GM18526 (cell line): ENCODE measurements around the gene PON2.

Experiments used
- POLR2A ChIP-seq: IDR thresholded peaks from 3 replicates; pipeline ENCODE4 v1.6.1; 2011; ENCODE audit not compliant: insufficient read length; ENCODE audit errors: extremely low read depth

PON2 gene

GRCh38 chr7:95467912-95468607 lies 33.2 kb upstream of the PON2 start:
- TF ChIP-seq POLR2A: no peak

GRCh38 chr7:95457947-95458346 lies 23.1 kb upstream of the PON2 start:
- no peak for TF ChIP-seq POLR2A

GRCh38 chr7:95454438-95455045 lies 19.7 kb upstream of the PON2 start:
- no peak for TF ChIP-seq POLR2A

- no peak for TF ChIP-seq POLR2A
Measured at GRCh38 chr7:95446618-95447017, 11.8 kb upstream of the PON2 start.

- no peak for TF ChIP-seq POLR2A
Measured at GRCh38 chr7:95444796-95445195, 10.0 kb upstream of the PON2 start.

GRCh38 chr7:95441042-95441823 lies 6.4 kb upstream of the PON2 start:
- TF ChIP-seq POLR2A: no peak

GRCh38 chr7:95440394-95441038 lies 5.7 kb upstream of the PON2 start:
- TF ChIP-seq POLR2A: no peak

GRCh38 chr7:95436407-95436806 lies 1.6 kb upstream of the PON2 start:
- TF ChIP-seq POLR2A: no peak

GRCh38 chr7:95435422-95435780 lies 573 bp upstream of the PON2 start:
- no peak for TF ChIP-seq POLR2A

GRCh38 chr7:95433952-95434556 lies 774 bp downstream of the PON2 start:
- TF ChIP-seq POLR2A: no peak

GRCh38 chr7:95433129-95433528 lies 1.7 kb downstream of the PON2 start:
- no peak for TF ChIP-seq POLR2A

GRCh38 chr7:95432606-95433005 lies 2.2 kb downstream of the PON2 start:
- TF ChIP-seq POLR2A: no peak

GRCh38 chr7:95430864-95431263 lies 4.0 kb downstream of the PON2 start:
- TF ChIP-seq POLR2A: no peak

- TF ChIP-seq POLR2A: no peak
Measured at GRCh38 chr7:95429241-95429990, 5.4 kb downstream of the PON2 start.
